ENCODE data around the gene PALLD. TPM values are rescaled to one million over a fixed set of nuclear protein-coding genes. Genes with fewer than 3 reads are reported as not detected.

Gene PALLD
- total RNA-seq, 2 donors from 2014 or later = 11.3 to 49.1 TPM

- H3K27ac Mint-ChIP-seq = no peak overlapping the region
- H3K27me3 Mint-ChIP-seq = no peaks in the 10 kb centered on the region
- no peak overlapping the region for H3K4me3 Mint-ChIP-seq
- no peak for ATAC-seq (replicated peaks)
- no peaks in the 10 kb centered on the region for H3K9me3 Mint-ChIP-seq
- peaks cover 6% of the 10 kb centered on the region for H3K36me3 Mint-ChIP-seq (ENCODE audit: low read depth)
- H3K4me1 Mint-ChIP-seq = peaks cover 33% of the 10 kb centered on the region
These were observed 12.2 kb upstream of the PALLD start for GRCh38 chr4:168484626-168485025.

GRCh38 chr4:168485156-168485910 lies 11.5 kb upstream of the PALLD start:
- Mint-ChIP-seq H3K36me3 (ENCODE audit: low read depth) (peaks cover 2% of the 10 kb centered on the region), H3K4me3 (no peak overlapping the region), H3K9me3 (no peaks in the 10 kb centered on the region), H3K27me3 (no peaks in the 10 kb centered on the region), H3K27ac (no peak overlapping the region), H3K4me1 (peaks cover 33% of the 10 kb centered on the region)
- no peak for ATAC-seq (replicated peaks)

DNA sequence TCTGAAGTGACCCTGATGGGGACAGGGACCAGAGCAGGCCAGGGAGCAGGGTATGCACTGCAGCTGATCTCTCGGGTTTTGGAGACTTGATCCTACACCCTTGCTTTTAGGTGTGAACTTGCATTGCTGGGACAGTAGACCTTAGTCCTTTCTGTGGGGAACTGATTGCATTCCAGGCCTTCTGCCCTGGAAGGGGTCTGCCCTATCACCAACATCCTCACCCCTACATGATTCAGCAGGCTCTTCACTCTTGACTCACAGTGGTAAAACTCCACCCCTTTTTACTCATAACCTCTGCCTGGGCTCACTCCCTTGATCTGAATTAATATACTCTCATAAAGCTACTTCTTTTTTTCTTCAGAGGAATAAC lies 10.0 kb upstream of the PALLD start:
- peak; percentile 98 for ATAC-seq (replicated peaks)
- H3K27me3 Mint-ChIP-seq = no peaks in the 10 kb centered on the region
- no peaks in the 10 kb centered on the region for H3K9me3 Mint-ChIP-seq
- H3K36me3 Mint-ChIP-seq (ENCODE audit: low read depth) = no peaks in the 10 kb centered on the region
- H3K4me1 Mint-ChIP-seq = peaks cover 22% of the 10 kb centered on the region
- H3K27ac Mint-ChIP-seq = peak overlapping the region; percentile 64
- peak overlapping the region; percentile 10 for H3K4me3 Mint-ChIP-seq

DNA sequence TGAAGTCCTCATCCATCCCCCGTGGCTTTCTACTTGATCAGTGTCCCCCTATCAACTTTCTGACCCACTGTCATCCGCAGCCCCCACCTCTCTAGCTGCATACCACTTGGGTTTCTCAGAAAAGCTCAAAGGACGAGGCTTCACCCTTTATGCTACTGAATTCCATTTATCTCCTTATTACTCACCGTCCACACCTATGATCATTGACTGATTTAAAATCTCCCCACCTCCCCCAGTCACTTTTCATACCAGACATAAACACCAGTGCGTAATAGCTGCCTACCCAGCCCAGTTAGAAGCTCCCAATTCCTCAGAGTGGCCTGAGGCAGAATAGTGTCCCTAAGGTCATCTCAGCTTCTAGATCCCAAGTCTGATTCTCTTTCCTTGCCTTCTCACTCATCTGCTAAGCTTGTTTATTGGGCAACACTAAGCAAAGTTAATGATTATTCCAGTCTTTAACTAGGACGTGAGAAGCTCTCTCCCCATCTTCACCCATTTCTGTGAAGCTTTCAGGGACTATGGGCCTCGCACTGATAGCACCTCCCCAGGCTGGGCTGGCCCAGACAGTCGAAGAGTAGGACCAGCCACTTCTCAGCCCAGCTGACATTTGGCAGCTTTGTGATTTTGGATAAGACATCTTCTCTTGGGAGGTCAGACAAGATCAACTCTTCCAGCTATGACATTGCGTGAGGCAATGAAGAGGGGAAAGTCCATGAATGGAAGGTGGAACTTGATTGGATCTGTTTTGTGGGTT lies 9.4 kb upstream of the PALLD start:
- Mint-ChIP-seq H3K9me3 (no peaks in the 10 kb centered on the region), H3K4me3 (peak overlapping the region; percentile 10), H3K36me3 (ENCODE audit: low read depth) (no peaks in the 10 kb centered on the region), H3K4me1 (peaks cover 17% of the 10 kb centered on the region), H3K27ac (peak overlapping the region; percentile 64), H3K27me3 (peaks cover 2% of the 10 kb centered on the region)
- ATAC-seq (replicated peaks) = peak; percentile 81

- no peaks in the 10 kb centered on the region for H3K9me3 Mint-ChIP-seq
- ATAC-seq (replicated peaks) = no peak
- peaks cover 9% of the 10 kb centered on the region for H3K27me3 Mint-ChIP-seq
- H3K36me3 Mint-ChIP-seq (ENCODE audit: low read depth) = no peaks in the 10 kb centered on the region
- no peak overlapping the region for H3K27ac Mint-ChIP-seq
- peaks cover 13% of the 10 kb centered on the region for H3K4me1 Mint-ChIP-seq
- no peak overlapping the region for H3K4me3 Mint-ChIP-seq
These were observed 8.0 kb upstream of the PALLD start for GRCh38 chr4:168488869-168489274.

- Mint-ChIP-seq H3K4me1 (peaks cover 9% of the 10 kb centered on the region), H3K27me3 (peaks cover 12% of the 10 kb centered on the region), H3K4me3 (no peak overlapping the region), H3K27ac (no peak overlapping the region), H3K36me3 (ENCODE audit: low read depth) (no peaks in the 10 kb centered on the region), H3K9me3 (no peaks in the 10 kb centered on the region)
- ATAC-seq (replicated peaks) = no peak
These were observed 7.2 kb upstream of the PALLD start for GRCh38 chr4:168489616-168490015.

- Mint-ChIP-seq H3K4me1 (peaks cover 8% of the 10 kb centered on the region), H3K9me3 (no peaks in the 10 kb centered on the region), H3K4me3 (no peak overlapping the region), H3K27ac (no peak overlapping the region), H3K27me3 (peaks cover 16% of the 10 kb centered on the region), H3K36me3 (ENCODE audit: low read depth) (no peaks in the 10 kb centered on the region)
- ATAC-seq (replicated peaks) = no peak
These were observed 6.1 kb upstream of the PALLD start for GRCh38 chr4:168490711-168491110.

DNA sequence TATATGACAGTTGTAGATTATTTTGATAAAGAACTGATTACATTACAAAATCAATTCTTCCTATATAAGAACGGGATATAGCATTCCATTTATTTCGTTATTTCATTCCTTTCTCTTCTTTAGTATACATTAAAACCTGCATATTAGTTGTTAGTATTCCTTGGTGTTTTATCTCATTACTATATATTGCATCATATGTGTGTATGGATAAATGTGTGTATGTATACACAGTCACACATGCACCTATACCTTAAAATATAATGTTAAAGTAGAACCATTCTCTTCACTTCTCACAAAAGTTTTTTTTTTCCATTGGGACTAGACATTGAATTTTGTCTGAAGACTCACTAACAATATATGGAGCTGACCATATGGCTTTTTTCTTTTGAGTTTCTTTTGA lies 5.3 kb upstream of the PALLD start:
- Mint-ChIP-seq H3K9me3 (no peaks in the 10 kb centered on the region), H3K4me3 (no peak overlapping the region), H3K27me3 (peaks cover 16% of the 10 kb centered on the region), H3K27ac (no peak overlapping the region), H3K4me1 (peaks cover 8% of the 10 kb centered on the region), H3K36me3 (ENCODE audit: low read depth) (no peaks in the 10 kb centered on the region)
- no peak for ATAC-seq (replicated peaks)

DNA sequence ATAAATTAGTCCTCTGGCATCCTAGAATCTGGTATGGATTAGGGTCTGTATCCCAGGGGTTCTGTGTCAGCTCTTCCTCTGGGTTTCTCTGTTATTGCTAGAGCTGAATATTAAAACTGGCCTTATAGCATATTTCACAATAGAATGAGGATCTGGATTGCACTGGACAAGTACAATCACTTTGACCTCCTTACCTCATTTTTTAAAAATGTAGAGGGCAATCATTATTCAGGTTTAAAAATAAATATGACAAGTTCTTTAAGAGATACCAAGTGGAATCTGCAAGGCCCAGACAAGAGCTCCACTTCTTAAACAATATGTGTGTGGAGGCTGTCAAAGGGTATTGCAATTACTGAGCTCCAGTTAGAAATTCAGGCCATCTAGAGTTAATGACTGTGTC lies 1.4 kb downstream of the PALLD start:
- H3K9me3 Mint-ChIP-seq = no peaks in the 10 kb centered on the region
- no peaks in the 10 kb centered on the region for H3K36me3 Mint-ChIP-seq (ENCODE audit: low read depth)
- no peaks in the 10 kb centered on the region for H3K4me1 Mint-ChIP-seq
- H3K27ac Mint-ChIP-seq = no peak overlapping the region
- H3K27me3 Mint-ChIP-seq = peaks cover 17% of the 10 kb centered on the region
- ATAC-seq (replicated peaks) = no peak
- no peak overlapping the region for H3K4me3 Mint-ChIP-seq

GRCh38 chr4:168499241-168499640 lies 2.4 kb downstream of the PALLD start:
- H3K36me3 Mint-ChIP-seq (ENCODE audit: low read depth) = no peaks in the 10 kb centered on the region
- ATAC-seq (replicated peaks) = no peak
- H3K27ac Mint-ChIP-seq = no peak overlapping the region
- no peaks in the 10 kb centered on the region for H3K4me1 Mint-ChIP-seq
- peaks cover 12% of the 10 kb centered on the region for H3K27me3 Mint-ChIP-seq
- no peaks in the 10 kb centered on the region for H3K9me3 Mint-ChIP-seq
- H3K4me3 Mint-ChIP-seq = no peak overlapping the region

- H3K4me1 Mint-ChIP-seq = no peaks in the 10 kb centered on the region
- no peak for ATAC-seq (replicated peaks)
These were observed 4.6 kb downstream of the PALLD start for GRCh38 chr4:168501407-168501806.

GRCh38 chr4:168502861-168503260 lies 6.0 kb downstream of the PALLD start:
- peaks cover 8% of the 10 kb centered on the region for H3K27me3 Mint-ChIP-seq
- no peaks in the 10 kb centered on the region for H3K9me3 Mint-ChIP-seq
- H3K36me3 Mint-ChIP-seq (ENCODE audit: low read depth) = no peaks in the 10 kb centered on the region
- no peak overlapping the region for H3K4me3 Mint-ChIP-seq
- H3K4me1 Mint-ChIP-seq = no peaks in the 10 kb centered on the region
- no peak overlapping the region for H3K27ac Mint-ChIP-seq
- ATAC-seq (replicated peaks) = no peak

More at GRCh38 chr4:168501407-168501806, 4.6 kb downstream of the PALLD start:
- Mint-ChIP-seq H3K9me3 (no peaks in the 10 kb centered on the region), H3K27me3 (peaks cover 8% of the 10 kb centered on the region), H3K27ac (no peak overlapping the region), H3K36me3 (ENCODE audit: low read depth) (no peaks in the 10 kb centered on the region), H3K4me3 (no peak overlapping the region)

DNA sequence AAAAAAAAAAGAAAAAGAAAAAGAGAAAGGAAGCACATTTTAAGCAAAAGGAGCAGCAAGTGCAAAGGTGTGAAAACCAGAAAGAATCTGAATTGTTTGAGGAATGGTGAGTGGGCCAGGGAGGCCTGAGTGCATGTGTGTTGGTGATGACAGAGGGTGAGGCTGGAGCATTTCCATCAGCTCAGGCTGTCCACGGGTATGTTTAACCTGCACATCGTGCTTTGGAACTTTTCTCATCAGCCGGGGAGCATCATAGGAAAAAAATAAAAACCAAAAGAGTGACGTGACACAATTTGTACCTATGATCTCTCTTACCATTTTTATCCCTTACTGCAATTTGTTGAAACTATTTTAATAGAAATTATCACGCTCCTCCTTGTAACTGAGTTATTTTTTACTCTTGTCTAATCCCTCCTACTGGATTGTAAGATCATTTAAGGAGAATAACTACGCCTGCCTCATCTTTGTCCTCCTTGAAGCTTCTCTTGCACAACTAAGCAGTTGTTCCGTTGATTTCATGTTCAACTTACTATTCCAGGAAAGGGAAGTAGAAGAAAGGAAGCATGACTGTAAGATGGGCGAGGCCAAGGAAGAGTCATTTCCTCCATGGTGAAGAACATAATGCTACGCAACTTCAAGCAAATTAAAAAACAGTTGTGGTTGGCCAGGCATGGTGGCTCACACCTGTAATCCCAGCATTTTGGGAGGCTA lies 7.0 kb downstream of the PALLD start:
- H3K27me3 Mint-ChIP-seq = peaks cover 8% of the 10 kb centered on the region
- H3K36me3 Mint-ChIP-seq (ENCODE audit: low read depth) = no peaks in the 10 kb centered on the region
- H3K4me1 Mint-ChIP-seq = no peaks in the 10 kb centered on the region
- H3K4me3 Mint-ChIP-seq = no peak overlapping the region
- no peaks in the 10 kb centered on the region for H3K9me3 Mint-ChIP-seq
- no peak for ATAC-seq (replicated peaks)
- no peak overlapping the region for H3K27ac Mint-ChIP-seq

- no peak overlapping the region for H3K4me3 Mint-ChIP-seq
- H3K27me3 Mint-ChIP-seq = peaks cover 8% of the 10 kb centered on the region
- no peaks in the 10 kb centered on the region for H3K9me3 Mint-ChIP-seq
- H3K27ac Mint-ChIP-seq = no peak overlapping the region
- H3K4me1 Mint-ChIP-seq = peaks cover 1% of the 10 kb centered on the region
- H3K36me3 Mint-ChIP-seq (ENCODE audit: low read depth) = no peaks in the 10 kb centered on the region
- ATAC-seq (replicated peaks) = no peak
These were observed 7.7 kb downstream of the PALLD start for GRCh38 chr4:168504526-168504925.

DNA sequence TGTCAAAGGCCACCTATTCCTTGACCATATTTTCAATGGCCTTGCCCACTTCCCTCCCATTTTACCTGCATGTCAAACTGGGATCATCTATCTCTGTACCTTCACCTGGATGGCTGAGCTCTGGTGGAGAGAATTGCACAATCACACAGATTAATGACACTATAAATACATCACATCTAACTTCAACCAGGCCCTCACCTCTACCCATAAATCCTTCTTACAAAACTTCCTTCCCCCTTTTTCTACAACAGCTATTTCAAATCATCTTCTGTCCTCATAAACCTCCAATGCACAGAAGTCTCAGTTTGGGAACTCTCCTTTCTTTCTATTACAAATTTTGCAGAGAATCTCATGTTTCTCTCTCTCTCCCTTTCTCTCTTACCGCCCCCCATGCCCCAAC lies 9.2 kb downstream of the PALLD start:
- ATAC-seq (replicated peaks) = no peak
- peaks cover 10% of the 10 kb centered on the region for H3K4me1 Mint-ChIP-seq
- H3K27me3 Mint-ChIP-seq = peaks cover 3% of the 10 kb centered on the region
- H3K36me3 Mint-ChIP-seq (ENCODE audit: low read depth) = no peaks in the 10 kb centered on the region
- H3K27ac Mint-ChIP-seq = no peak overlapping the region
- H3K4me3 Mint-ChIP-seq = no peak overlapping the region
- no peaks in the 10 kb centered on the region for H3K9me3 Mint-ChIP-seq

Data from activated T-helper 17 cell treated with anti-CD3 and anti-CD28 coated beads, Interleukin-2, amount 50 U/mL, for 72 hours (primary cell).